HG02981 (cell line): ENCODE data around the gene ADGRL3.
"Not testable (repeated sequence)": the region's sequence is repeated elsewhere in the genome, so short reads cannot be mapped to it uniquely, and the experiment has no call there.

ENCODE experiments used
- ATAC-seq: cut with Tn5 transposase; IDR thresholded peaks from one replicate; pipeline ENCODE4 v1.9.1; 2021; ENCODE audit warnings: mild to moderate bottlenecking, moderate library complexity; ENCODE audit not compliant: unreplicated experiment

The ADGRL3 gene

GRCh38 chr4:61468024-61468720 lies 268.0 kb downstream of the ADGRL3 start:
- no peak for ATAC-seq

DNA sequence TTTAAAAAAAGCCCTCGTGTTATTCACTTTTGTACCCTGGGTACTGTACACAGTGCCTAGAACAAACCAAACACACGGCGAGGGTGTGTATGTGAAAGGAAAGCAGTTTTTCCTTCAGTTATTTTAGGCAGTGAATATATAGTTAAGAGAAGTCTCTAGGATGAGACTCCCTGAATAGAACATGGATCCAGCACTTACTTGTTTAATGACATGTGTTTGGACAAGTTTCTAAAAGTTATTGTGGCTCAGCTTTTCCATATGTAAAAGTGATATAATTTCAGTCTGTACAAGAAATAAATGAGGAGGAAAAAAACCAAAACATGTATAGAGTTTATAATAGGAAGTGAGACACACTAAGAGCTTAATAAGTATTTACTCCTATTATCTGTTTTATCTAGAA lies 273.2 kb downstream of the ADGRL3 start:
- ATAC-seq, result no peak

DNA sequence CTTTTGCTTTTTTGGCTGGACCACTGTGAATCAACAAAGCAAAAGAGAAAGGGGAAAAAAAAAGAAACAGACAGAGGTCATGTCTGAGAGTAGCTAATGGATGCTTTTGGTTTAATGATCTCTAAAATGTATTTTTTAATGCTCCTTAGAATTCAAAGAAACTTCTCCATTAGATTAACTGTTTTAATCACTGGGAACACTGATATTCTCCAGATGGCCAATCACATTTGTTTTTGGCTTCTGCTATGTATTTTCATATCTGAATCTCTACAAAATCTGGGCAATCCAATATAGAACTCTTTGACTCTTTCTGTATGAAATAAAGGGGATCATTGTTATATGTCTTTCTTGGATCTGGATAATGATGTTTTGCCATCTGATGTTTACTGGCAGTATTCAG lies 278.2 kb downstream of the ADGRL3 start:
- ATAC-seq, result no peak

GRCh38 chr4:61485056-61485455 lies 284.9 kb downstream of the ADGRL3 start:
- ATAC-seq, result no peak

GRCh38 chr4:61489927-61490326 lies 289.8 kb downstream of the ADGRL3 start:
- ATAC-seq, result no peak

DNA sequence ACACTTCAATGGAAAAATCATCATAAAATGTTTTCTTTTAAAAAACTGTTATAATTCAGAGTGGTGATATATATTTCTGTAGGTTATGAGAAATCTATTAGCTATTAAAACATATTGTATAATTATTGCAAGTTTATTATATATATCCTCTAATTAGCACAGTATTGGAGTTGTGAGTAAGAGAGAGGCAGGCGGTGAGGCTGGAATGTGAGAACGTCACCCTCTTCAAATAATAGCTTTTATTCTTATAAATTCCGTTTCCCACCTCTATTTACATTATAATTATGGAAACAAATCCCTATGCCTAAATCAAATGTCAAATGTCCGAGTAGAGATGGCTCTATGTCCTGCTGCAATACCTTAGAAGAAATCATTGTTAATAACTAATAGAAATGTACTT lies 292.9 kb downstream of the ADGRL3 start:
- no peak for ATAC-seq

DNA sequence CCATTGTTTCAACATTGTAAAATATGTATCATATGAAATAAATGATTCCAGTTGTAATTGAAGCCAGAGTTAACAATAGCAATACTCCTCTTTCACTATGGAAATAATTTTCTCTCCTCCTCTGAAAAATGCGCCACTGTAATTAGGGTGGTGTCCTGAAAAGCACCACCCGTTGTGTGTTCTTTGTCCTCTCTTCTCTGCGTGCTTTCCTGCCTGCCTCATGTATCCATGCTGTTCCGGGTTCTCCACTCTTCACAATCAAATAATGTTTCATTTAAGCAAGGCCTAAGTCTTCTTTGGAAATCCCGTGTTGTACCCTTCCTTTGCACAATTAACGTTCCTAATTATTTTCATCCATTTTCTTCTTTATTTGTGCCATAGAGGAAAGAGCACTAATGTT lies 293.3 kb downstream of the ADGRL3 start:
- ATAC-seq, result no peak

DNA sequence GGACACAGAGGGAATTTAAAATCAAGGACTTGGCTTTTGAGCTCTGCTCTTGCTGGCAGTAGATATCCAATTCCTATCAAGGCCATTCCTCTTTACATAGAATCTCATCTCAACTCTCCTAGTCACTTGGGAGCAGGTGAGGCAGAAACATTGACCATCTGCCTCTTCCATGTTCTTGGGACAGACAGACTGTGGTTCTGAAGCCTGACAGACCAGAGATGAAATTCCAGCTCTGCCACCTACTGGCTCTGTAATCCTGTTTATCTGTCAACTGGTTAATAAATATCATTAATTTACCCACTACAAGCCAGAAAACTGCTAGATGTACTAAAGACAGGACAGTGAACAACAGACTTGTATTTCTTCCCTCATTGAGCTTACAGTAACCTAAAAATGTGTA lies 300.8 kb downstream of the ADGRL3 start:
- no peak for ATAC-seq

DNA sequence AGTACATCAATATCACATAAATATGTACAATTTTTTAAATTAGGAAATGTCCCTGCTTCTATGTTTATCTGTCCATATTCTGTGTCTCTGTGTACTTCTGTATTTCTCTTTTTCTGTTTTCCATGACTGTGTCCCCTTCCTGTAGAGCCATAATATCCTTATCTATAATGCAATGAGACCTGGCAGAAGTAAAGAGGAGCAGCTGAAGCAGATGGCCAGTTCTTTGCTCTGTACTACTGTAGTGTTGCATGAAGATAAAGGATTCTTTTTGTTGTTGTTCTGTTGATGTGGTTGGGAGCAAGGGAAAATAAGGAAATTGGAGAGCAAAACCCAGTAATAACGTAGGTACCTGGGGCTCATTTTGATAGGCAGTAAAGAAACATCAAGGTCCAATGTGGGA lies 301.7 kb downstream of the ADGRL3 start:
- ATAC-seq, result no peak

GRCh38 chr4:61505773-61506685 lies 305.9 kb downstream of the ADGRL3 start:
- ATAC-seq, result no peak

DNA sequence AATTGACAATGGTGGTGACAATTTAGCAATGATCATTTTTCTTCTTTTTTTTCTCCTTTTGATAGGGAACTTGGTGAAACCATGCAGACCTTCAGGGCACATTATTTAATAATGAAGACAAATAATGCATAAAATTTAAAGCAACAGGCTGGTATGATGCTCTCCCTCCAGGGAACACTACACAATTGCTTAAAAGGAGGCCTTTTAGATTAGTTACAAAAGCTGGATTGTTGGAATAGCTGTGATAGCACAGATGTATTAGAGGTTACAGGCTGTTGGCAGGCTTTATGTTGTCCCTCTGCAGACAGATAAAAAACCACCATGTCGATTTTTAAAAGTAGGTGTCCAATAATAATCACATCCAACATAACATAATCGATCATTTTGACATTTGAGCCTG lies 307.0 kb downstream of the ADGRL3 start:
- no peak for ATAC-seq

- ATAC-seq, result not testable (repeated sequence)
Measured at GRCh38 chr4:61509721-61510241, 309.7 kb downstream of the ADGRL3 start.

DNA sequence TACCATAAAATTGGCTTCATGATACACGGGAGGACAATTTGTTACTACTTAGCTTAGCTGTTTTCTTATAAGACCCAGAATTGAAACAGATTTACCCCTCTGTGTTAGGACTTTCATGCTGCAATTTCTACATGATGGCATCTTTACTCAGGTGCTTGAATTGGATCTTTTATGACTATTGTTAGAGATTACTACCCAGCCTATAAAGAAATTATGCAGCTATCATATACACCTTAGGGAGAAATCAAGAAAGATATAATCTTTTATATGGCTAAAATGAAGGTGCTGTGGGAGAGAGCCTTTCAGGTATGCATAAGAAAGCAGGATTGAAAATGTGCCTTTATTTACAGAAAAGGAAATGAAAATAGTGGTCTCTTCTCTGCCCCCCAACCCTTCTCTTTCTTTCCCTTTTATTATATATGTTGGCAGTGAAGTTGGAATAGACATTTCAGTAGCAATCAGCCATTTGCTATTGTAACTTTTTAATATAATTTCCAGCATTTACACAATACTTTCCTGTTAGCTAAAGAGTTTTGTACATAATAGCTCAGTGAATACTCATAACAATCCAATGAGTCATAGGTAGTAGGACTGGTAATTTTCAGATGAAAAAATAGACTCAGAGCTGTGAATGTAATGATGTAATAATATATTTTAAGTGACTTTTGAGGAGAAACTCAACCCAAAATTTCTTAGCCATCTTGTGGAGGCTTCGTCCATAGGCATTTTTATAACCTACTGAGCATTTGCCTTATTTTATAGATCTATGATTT lies 311.8 kb downstream of the ADGRL3 start:
- no peak for ATAC-seq

GRCh38 chr4:61514991-61515390 lies 314.9 kb downstream of the ADGRL3 start:
- no peak for ATAC-seq

- ATAC-seq, result no peak
Measured at GRCh38 chr4:61517144-61517543, 317.0 kb downstream of the ADGRL3 start.

DNA sequence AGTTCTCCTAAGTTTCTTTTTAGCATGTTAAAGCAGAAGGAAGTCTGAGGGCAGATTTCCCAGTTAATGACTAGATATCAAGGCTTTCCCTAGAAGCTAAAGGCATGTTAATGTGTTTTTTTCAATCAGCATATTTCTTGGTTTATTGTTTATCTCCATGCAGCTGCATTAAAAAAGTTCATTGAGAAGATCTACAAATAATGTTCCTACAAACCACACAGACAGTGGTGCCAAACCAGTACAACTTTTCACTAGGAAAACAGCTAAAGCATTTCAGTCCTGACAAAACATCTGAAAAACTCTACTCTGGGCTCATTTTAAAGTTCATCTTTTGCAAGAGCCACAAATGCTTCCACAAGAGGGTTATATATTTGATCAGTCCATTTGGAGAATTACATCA lies 320.0 kb downstream of the ADGRL3 start:
- ATAC-seq, result no peak

DNA sequence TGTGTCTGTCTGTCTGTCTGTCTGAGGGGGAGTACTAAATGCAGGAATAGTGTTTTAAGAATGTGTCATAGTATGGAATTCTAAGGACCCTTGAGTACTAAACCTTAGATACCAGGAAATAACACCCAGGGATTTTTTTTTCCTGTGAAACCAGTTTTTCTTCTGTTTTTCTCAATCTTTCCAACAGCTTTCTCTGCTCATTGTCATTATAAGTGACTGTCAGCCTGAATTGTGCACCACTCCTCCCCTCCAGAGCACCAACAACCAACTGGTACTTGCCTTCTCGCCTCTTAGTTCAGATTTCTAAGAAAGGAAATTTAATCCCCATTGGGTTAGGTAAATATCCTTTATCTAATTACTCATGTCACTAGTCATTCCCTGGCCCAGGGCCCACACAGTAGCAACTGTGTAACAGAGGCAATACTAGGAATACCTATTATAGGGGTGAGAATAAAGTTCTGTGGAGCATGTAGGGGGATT lies 320.6 kb downstream of the ADGRL3 start:
- no peak for ATAC-seq

GRCh38 chr4:61521451-61521850 lies 321.3 kb downstream of the ADGRL3 start:
- no peak for ATAC-seq

GRCh38 chr4:61522312-61522711 lies 322.2 kb downstream of the ADGRL3 start:
- no peak for ATAC-seq

GRCh38 chr4:61527888-61528287 lies 327.8 kb downstream of the ADGRL3 start:
- no peak for ATAC-seq

DNA sequence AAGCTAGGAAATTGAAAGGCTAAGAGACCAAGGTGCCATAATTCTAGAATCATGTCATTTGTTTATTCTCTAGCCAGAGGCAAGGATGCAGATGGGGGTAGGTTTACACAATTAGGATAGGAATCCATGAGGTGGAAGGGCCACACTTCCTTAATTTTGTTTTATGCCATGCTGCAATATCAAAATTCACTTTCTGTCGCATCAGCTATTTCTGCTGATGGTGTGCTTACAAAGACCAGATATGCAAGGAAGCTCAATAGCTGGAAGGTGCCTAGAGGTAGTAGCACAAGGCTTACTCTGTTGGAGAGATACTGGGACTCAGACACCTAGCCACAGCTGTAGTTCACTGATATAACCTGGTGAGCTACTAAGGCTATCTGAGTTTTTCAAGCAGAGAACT lies 328.5 kb downstream of the ADGRL3 start:
- ATAC-seq, result no peak
